Fibroblast of upper back skin (primary cell): ENCODE results near the gene GPAM.
A peak's percentile ranks its signal among the peaks of the same experiment; 100 is the strongest.
"Not testable (repeated sequence)": the region's sequence is repeated elsewhere in the genome, so short reads cannot be mapped to it uniquely, and the experiment has no call there.

Experiments used
- DNase-seq: peaks from one replicate; pipeline ENCODE4 v3.0.0-alpha.2; 2013

GPAM gene

GRCh38 chr10:112126901-112127300 is 56.7 kb downstream of the GPAM start:
- DNase-seq = no peak

DNA sequence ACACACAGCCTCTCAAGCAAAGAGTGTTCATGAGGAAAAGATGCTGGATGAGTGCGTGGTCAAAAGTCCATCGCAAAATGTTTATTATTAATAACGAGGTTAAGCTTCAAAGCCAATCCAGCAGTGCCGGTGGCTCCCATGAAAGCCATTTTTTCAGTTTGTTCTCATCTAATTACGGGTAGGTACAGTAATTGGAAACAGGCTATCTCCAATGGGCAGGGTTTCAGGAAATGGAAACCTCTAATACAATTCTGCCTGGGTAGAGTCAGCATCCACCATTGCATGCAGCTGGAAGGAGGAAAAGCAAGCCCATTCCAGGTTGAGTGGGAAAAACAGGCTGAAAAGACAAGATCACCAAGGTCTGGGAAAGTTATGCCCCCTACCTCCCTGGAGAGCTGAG is 57.4 kb downstream of the GPAM start:
- no peak for DNase-seq

DNA sequence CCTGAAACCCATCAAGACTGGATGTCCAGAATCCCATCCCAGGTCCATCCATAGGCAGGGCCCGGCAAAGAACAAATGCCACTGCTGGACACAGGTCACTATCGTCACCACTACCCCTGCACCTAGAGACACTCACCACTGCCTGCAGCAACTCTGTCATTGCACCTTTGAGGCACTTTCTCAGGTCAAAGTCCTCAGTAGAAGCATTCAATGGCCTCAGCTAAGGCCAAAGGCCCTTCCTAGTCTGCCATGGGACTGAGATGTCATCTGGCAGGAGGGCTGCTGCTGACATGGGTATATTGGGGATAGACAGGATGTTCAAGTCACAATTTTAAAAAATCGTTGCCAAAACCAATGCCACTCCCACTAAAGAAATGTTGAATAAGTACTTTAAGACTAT is 58.7 kb downstream of the GPAM start:
- DNase-seq = no peak

DNA sequence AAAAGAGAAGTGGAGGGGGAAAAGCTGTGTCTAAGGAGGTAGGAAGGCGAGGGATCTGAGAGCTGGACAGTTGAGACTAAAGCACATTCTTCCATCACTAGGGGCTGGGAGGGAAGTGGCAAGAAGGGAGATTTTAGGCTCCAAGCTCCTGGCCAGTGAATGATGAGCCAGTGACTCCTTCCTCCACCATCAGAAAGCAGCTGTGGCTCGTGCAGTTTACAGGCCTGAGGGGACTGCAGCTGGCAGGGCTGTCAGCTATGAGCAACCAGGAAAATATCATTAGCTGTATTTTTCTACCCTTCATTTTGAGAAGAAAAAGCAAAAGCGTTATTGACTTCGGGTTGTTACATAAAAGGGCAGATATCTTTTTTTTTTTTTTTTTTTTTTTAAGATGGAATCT is 60.7 kb downstream of the GPAM start:
- no peak for DNase-seq

DNA sequence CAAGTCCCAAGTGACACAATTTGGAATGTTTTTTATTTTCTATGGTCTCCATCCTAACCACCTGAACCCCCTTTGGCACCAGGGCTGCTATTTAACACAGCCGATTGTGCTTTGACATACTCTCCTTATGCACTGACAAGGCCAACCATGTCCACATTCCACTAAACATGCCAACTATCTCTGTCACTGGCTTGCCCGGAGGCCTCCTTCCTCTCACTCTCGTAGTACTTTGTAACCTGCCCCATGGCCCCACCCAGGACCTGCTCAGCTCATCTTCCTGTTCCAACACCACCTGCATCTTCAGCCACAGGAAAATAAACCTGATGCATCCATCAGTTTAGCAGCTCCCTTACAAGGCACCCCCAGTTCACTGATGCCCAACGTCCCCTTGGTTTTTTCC is 63.1 kb downstream of the GPAM start:
- DNase-seq = no peak

- peak; percentile 27 for DNase-seq
These were observed 67.7 kb downstream of the GPAM start for GRCh38 chr10:112115781-112116385.

DNA sequence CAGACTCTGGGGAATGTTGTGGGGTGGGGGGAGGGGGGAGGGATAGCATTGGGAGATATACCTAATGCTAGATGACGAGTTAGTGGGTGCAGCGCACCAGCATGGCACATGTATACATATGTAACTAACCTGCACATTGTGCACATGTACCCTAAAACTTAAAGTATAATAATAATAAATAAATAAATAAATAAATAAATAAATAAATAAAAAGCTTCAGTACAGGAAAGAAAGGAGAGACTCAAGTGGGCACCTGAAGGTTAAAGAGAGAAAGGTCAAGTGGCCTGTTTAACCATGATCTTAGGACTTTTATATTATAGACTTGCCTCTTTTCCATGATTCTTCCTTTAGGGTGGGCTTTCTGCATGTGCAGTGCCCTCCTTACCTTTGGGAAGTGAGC is 73.8 kb downstream of the GPAM start:
- not testable (repeated sequence) for DNase-seq
